Epithelial cell of esophagus (primary cell): Measurements from ENCODE around the gene S1PR5.

Source experiments
- DNase-seq: peaks from one replicate; pipeline ENCODE4 v3.0.0; 2010; ENCODE audit warnings: low read depth
- H3K4me3 ChIP-seq: 2 replicates; pipeline ENCODE4 v1.5.1; 2011; ENCODE audit warnings: mild to moderate bottlenecking, low read length, control low read depth
- TF ChIP-seq, protein P1 (sequence below): IDR thresholded peaks from 2 replicates; pipeline ENCODE4 v1.5.1; 2011; ENCODE audit warnings: low read depth, mild to moderate bottlenecking, low read length, control low read depth, inconsistent platforms; ENCODE audit not compliant: insufficient read depth; ENCODE audit errors: missing control alignments

Gene S1PR5

GRCh38 chr19:10491472-10492047, 25.7 kb downstream of the S1PR5 start:
- no peak overlapping the region for H3K4me3 ChIP-seq
- no peak for DNase-seq
- TF ChIP-seq, protein P1, sequence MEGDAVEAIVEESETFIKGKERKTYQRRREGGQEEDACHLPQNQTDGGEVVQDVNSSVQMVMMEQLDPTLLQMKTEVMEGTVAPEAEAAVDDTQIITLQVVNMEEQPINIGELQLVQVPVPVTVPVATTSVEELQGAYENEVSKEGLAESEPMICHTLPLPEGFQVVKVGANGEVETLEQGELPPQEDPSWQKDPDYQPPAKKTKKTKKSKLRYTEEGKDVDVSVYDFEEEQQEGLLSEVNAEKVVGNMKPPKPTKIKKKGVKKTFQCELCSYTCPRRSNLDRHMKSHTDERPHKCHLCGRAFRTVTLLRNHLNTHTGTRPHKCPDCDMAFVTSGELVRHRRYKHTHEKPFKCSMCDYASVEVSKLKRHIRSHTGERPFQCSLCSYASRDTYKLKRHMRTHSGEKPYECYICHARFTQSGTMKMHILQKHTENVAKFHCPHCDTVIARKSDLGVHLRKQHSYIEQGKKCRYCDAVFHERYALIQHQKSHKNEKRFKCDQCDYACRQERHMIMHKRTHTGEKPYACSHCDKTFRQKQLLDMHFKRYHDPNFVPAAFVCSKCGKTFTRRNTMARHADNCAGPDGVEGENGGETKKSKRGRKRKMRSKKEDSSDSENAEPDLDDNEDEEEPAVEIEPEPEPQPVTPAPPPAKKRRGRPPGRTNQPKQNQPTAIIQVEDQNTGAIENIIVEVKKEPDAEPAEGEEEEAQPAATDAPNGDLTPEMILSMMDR: no peak

DNA sequence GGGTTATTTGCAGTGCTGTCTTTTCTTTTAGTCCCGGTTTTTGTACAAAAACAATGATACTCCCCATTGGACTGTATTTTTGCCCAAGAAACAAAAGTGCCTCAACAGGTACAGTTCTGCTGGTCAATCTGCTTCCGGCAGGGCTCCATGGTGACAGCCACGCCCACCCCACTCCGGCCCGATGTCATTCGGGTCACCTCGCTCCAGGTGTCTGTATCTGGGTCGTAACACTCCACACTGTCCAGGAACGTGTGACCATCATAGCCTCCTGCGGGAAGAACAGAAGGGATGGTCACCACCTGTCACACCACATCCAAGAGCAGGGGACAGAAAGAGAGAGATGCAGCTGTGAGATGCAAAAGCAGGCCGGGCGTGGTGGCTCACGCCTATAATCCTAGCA, 30.7 kb downstream of the S1PR5 start:
- no peak overlapping the region for H3K4me3 ChIP-seq
- DNase-seq: no peak
- TF ChIP-seq, protein P1: no peak

GRCh38 chr19:10478903-10479384, 38.3 kb downstream of the S1PR5 start:
- TF ChIP-seq, protein P1: peak; percentile 30
- DNase-seq: peak; percentile 85
- H3K4me3 ChIP-seq: peak overlapping the region; percentile 13

DNA sequence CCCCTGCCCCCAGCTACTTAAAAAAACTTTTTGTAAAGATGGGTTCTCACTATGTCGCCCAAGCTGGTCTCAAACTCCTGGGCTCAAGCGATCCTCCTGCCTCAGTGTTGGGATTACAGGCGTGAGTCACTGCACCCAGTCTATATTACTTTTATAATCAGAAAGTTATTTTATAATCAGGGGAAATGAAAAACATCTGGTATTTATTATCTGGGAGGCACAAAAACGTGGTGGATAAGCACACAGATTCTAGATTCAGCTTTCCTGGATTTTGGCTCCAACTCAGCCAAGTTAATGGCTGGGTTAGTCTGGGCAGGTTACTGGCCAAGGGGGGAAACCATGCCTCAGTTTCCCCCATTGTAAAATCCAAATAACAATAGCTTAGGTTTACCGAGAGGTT, 38.8 kb downstream of the S1PR5 start:
- TF ChIP-seq, protein P1: no peak
- H3K4me3 ChIP-seq: peak overlapping the region; percentile 13
- no peak for DNase-seq

- DNase-seq: no peak
- no peak overlapping the region for H3K4me3 ChIP-seq
- TF ChIP-seq, protein P1: no peak
Measured at GRCh38 chr19:10474962-10475451, 42.2 kb downstream of the S1PR5 start.

DNA sequence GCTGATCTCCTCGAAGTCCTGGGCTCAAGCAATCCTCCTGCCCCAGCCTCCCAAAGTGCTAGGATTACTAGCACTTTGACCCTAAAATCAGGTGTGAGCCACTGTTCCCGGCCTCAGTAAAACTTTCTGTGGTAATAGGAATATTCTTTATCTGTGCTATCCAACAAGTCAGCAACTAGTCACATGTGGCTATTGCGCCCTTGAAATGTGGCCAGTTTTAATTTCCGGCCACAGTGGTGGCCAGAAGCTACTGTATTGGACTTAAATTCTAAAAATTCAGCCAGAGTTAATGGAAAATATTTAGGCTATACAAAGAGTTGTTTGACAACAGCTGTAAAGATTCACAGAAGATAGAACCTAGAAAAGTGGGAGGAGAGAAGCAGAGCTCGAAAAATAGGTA, 44.1 kb downstream of the S1PR5 start:
- H3K4me3 ChIP-seq: no peak overlapping the region
- TF ChIP-seq, protein P1: no peak
- DNase-seq: no peak

DNA sequence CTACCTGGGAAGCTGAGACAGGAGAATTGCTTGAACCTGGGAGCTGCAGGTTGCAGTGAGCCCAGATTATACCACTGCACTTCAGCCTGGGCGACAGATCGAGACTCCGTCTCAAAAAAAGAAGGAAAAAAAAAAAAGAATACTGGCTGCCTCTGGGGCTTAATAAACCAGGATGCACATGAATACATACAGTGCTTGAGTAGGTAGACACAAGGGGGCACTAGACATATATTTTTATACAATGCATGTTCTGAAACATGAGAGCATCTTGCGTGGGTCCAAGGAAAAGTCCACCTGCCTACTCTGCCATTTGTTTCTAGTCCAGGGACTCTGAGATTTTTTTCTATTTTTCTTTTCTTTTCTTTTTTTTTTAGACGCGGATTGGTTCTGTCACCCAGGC, 45.3 kb downstream of the S1PR5 start:
- TF ChIP-seq, protein P1: peak; percentile 48
- peak; percentile 68 for DNase-seq

More for the DNA sequence above, 45.3 kb downstream of the S1PR5 start:
- H3K4me3 ChIP-seq: no peak overlapping the region
